Activated B cell treated with CpG ODN at 0.5 μM for 24 hours (primary cell): ENCODE measurements around the gene PLCB1. TPM values are rescaled to one million over a fixed set of nuclear protein-coding genes. Genes with fewer than 3 reads are reported as not detected.
"Not testable (repeated sequence)": the region's sequence is repeated elsewhere in the genome, so short reads cannot be mapped to it uniquely, and the experiment has no call there.

Experiments used
- ATAC-seq: fragments of 200-7000 bp; cut with Tn5 transposase; one replicate; pipeline ENCODE4 v1.10.0; 2021; ENCODE audit warnings: low read depth, mild to moderate bottlenecking, moderate library complexity
- CTCF ChIA-PET: fragments of 350-600 bp; sonication (Branson Sonifier 250); formaldehyde crosslinking; loops from one replicate; lab custom pipeline; 2021; ENCODE audit warnings: antibody characterized with exemption; lab: Charles Lee
- POLR2A ChIA-PET: fragments of 350-600 bp; sonication (Branson Sonifier 250); formaldehyde crosslinking; loops from one replicate; lab custom pipeline; 2021; ENCODE audit warnings: antibody characterized with exemption; lab: Charles Lee
- DNase-seq: peaks from one replicate; pipeline ENCODE4 v3.0.0; 2022
- H3K27ac Mint-ChIP-seq: one replicate; pipeline ENCODE4 v1.8.0; 2020; ENCODE audit warnings: mixed read lengths
- H3K27me3 Mint-ChIP-seq: one replicate; pipeline ENCODE4 v1.8.0; 2021; ENCODE audit warnings: mixed read lengths
- H3K36me3 Mint-ChIP-seq: one replicate; pipeline ENCODE4 v1.8.0; 2021; ENCODE audit warnings: low read depth, mixed read lengths
- H3K4me1 Mint-ChIP-seq: one replicate; pipeline ENCODE4 v1.8.0; 2021; ENCODE audit warnings: mixed read lengths
- H3K4me3 Mint-ChIP-seq: one replicate; pipeline ENCODE4 v1.8.0; 2020; ENCODE audit warnings: mild to moderate bottlenecking, mixed read lengths
- H3K9me3 Mint-ChIP-seq: one replicate; pipeline ENCODE4 v1.8.0; 2020; ENCODE audit warnings: mixed read lengths
- CTCF ChIP-seq: fragments of 200-600 bp; IDR thresholded peaks from one replicate; pipeline ENCODE4 v1.8.0; 2022; ENCODE audit warnings: antibody characterized with exemption, mild to moderate bottlenecking
- intact Hi-C: fragments of 100-400 bp; cut with micrococcal nuclease; formaldehyde crosslinking; loops from one replicate; pipeline ENCODE4 v1.15.1; 2024
- total RNA-seq: library from RNA; stranded (reverse); gene quantifications from 2 replicates; pipeline ENCODE4 v1.2.3, GENCODE V29; 2022

Gene PLCB1
- total RNA-seq, 1 donor from 2014 or later = 0.86 TPM

- H3K4me3 Mint-ChIP-seq = no peak overlapping the region
- ChIA-PET POLR2A (no interaction called here), CTCF (no interaction called here)
- no peak for DNase-seq
- no peak overlapping the region for H3K27ac Mint-ChIP-seq
- intact Hi-C loops = no loop called here
- ATAC-seq = no peak
- H3K36me3 Mint-ChIP-seq = no peaks in the 10 kb centered on the region
- peaks cover 2% of the 10 kb centered on the region for H3K27me3 Mint-ChIP-seq
- H3K9me3 Mint-ChIP-seq = no peaks in the 10 kb centered on the region
- TF ChIP-seq CTCF = no peak
- no peaks in the 10 kb centered on the region for H3K4me1 Mint-ChIP-seq
These were observed 302.3 kb downstream of the PLCB1 start for GRCh38 chr20:8434326-8434876.

- no peak overlapping the region for H3K27ac Mint-ChIP-seq
- ATAC-seq = no peak
- intact Hi-C loops = no loop called here
- H3K27me3 Mint-ChIP-seq = no peaks in the 10 kb centered on the region
- CTCF ChIA-PET = no interaction called here
- no peak for TF ChIP-seq CTCF
- H3K4me3 Mint-ChIP-seq = no peak overlapping the region
- POLR2A ChIA-PET = no interaction called here
- H3K9me3 Mint-ChIP-seq = no peaks in the 10 kb centered on the region
- no peak for DNase-seq
- no peaks in the 10 kb centered on the region for H3K4me1 Mint-ChIP-seq
- H3K36me3 Mint-ChIP-seq = no peaks in the 10 kb centered on the region
These were observed 303.4 kb downstream of the PLCB1 start for GRCh38 chr20:8435285-8436035.

DNA sequence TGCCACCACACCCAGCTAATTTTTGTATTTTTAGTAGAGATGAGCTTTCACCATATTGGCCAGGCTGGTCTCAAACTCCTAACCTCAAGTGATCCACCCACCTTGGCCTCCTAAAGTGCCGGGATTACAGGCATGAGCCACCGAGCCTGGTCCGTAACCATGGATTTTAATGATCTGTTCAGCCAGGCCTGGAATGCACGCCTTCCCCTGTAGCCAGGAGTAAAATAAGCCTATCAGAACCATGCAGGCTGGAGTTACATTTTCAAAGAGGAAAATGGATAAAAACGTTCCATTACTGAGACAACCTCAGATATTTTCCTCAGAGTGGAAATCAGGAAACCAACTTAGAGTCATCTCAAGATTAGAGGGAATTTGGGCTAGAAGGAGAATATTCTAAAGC lies 304.9 kb downstream of the PLCB1 start:
- H3K36me3 Mint-ChIP-seq, H3K27ac Mint-ChIP-seq, intact Hi-C loops, H3K4me1 Mint-ChIP-seq, H3K9me3 Mint-ChIP-seq, ATAC-seq, CTCF ChIA-PET, DNase-seq, H3K4me3 Mint-ChIP-seq, H3K27me3 Mint-ChIP-seq: not testable (repeated sequence)
- POLR2A ChIA-PET = interaction anchor here (0.7 kb wide), 1 partner anchor 192 kb away, joined by 3 read pairs; no protein-coding TSS in a partner anchor

GRCh38 chr20:8438748-8439147 lies 306.7 kb downstream of the PLCB1 start:
- ChIA-PET POLR2A (no interaction called here), CTCF (no interaction called here)
- intact Hi-C loops = no loop called here
- ATAC-seq (no peak), DNase-seq (no peak)
- H3K27ac Mint-ChIP-seq = no peak overlapping the region
- no peaks in the 10 kb centered on the region for H3K4me1 Mint-ChIP-seq
- no peak for TF ChIP-seq CTCF
- H3K4me3 Mint-ChIP-seq = no peak overlapping the region
- H3K9me3 Mint-ChIP-seq = no peaks in the 10 kb centered on the region
- no peaks in the 10 kb centered on the region for H3K36me3 Mint-ChIP-seq
- no peaks in the 10 kb centered on the region for H3K27me3 Mint-ChIP-seq

DNA sequence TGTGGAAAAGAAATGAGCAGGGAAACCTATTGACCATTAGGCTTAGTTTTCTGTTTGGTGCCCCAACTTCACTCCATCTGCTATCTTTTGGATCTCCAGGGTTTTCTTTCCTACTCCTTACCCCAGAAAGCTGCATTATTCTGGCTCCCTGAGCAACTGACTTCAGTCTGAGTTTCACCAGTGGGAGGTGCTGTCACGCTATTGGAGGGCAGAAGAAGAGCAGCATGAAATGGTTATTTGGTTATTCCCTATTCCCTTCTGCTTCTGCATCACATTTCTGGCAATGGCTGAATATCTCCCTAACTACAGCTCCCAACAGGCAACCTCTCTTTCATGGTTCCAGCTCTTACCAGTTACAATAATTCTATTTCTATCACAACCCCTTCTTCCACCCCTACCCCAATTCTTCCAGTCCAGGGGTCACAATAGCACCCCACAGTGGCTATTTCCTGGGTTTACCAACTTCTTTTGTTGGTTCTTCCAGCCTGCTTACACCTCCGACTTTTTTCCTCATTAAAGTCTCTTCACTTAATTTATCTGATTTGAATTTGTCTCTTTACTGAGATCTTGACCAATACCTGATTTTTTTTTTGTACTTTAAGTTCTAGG lies 311.5 kb downstream of the PLCB1 start:
- Mint-ChIP-seq H3K4me3 (no peak overlapping the region), H3K9me3 (no peaks in the 10 kb centered on the region), H3K4me1 (no peaks in the 10 kb centered on the region), H3K27ac (no peak overlapping the region), H3K36me3 (no peaks in the 10 kb centered on the region), H3K27me3 (no peaks in the 10 kb centered on the region)
- intact Hi-C loops = no loop called here
- DNase-seq = no peak
- ATAC-seq = no peak
- ChIA-PET POLR2A (no interaction called here), CTCF (no interaction called here)
- no peak for TF ChIP-seq CTCF
